Ramos (cell line): Measurements from ENCODE around the gene ZNF580.

Source experiments
- in situ Hi-C: fragments of 300-500 bp; cut with MboI; formaldehyde crosslinking; loops from one replicate; pipeline ENCODE4 v1.14.3; 2022; ENCODE audit warnings: low sequenced_read_pairs; ENCODE audit not compliant: unreplicated experiment

The ZNF580 gene, protein sequence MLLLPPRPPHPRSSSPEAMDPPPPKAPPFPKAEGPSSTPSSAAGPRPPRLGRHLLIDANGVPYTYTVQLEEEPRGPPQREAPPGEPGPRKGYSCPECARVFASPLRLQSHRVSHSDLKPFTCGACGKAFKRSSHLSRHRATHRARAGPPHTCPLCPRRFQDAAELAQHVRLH

DNA sequence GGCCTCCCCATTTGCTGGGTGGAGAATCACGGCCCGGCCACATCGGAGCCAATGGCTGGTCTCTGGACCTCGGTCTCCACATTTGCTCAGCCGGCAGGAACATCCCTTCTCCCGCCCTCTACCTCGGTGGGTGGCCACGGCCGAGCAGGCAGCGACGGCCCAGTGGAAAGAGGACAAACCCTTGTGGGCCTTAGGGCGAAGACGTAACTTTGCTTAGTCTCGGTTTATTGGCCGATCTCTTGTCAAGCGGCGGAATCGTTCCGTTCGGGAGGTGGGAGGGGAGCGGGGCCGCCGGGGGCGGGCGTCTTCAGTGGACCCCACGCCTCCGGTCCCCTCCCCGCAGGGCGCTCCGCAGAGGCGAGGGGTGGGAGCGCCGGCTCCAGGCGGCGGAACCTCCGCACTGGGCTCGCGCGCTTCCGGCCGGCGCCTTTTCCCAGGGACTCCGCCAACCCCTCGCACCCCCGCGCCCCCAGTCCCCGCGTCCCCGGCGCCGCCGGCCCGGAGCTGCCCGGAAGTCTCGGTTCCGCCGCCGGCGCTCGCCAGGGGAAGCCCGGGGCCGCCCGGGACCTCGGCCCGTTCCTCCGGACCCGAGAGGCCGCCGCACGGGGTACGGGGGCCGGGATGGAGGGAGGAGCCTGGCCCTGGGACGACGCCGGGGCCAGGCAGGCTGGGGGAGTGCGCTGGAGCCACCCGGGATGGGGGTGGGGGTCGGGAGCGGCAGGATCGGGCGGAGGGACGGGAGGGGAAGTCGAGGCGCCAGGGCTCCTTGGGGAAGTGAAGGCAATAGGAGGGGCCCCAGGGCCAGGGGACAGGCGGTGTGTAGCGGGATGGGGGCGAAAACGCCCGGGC, at the start of gene ZNF580:
ZNF580 (plus strand) TSS at position 426 of the 849 bp plus-strand sequence. CDS start 1,507 bp downstream, outside the sequence.
- in situ Hi-C loops, result loop anchor here (25.0 kb wide), 1 partner anchor 354 kb away; the partner anchor contains the start of genes BRSK1 and HSPBP1

DNA sequence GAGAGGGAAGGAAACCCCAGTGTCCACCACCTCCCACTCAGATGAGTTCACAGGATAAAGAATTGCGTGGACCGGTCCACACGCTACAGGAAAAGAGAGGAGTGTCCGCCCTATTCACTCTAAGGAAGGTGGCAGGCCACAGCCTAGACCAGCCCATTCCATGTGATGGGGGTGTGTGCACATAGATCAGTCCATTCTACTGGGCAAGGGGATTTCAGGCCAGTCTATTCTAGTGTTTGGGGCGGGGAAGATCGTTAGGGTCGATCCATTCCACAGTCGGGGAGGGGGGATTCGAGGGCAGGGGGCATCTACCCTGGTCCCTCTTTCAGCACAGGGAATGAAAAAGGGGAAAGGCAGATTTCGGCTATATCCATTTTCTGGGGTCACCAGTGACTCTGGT, 49.2 kb upstream of the ZNF580 start:
- in situ Hi-C loops, result no loop called here

GRCh38 chr19:55592391-55593090, 48.3 kb upstream of the ZNF580 start:
- in situ Hi-C loops, result no loop called here

- in situ Hi-C loops, result no loop called here
Measured at GRCh38 chr19:55593096-55593772, 47.6 kb upstream of the ZNF580 start.

DNA sequence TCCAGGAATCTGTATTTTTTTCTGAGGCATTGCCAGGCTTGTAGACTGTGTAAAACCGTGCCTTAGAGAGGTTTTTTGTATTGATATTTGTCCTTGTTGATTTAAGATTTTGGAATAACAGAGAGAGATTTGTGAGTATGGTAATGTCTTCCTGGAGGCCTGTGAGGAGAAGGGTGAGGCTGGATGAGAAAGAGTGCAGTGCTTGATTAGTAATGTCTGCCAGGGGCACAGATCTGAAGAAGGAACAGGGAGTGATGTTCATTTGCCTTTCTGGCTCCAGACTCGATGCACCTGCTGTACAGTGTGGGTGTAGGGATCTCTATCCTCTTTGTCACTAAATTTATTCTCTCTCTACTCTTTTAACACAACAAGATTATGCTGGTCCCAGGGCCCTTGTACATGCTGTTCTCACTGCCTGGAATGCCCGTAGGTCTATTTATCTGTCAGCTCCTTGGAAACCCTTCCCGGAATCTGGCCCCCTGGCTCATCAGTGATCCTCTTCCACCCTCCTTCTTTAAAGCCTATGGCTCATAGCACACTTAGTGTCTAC, 45.7 kb upstream of the ZNF580 start:
- in situ Hi-C loops, result no loop called here

GRCh38 chr19:55596304-55596703, 44.5 kb upstream of the ZNF580 start:
- in situ Hi-C loops, result no loop called here

- in situ Hi-C loops, result no loop called here
Measured at GRCh38 chr19:55597501-55597921, 43.3 kb upstream of the ZNF580 start.

DNA sequence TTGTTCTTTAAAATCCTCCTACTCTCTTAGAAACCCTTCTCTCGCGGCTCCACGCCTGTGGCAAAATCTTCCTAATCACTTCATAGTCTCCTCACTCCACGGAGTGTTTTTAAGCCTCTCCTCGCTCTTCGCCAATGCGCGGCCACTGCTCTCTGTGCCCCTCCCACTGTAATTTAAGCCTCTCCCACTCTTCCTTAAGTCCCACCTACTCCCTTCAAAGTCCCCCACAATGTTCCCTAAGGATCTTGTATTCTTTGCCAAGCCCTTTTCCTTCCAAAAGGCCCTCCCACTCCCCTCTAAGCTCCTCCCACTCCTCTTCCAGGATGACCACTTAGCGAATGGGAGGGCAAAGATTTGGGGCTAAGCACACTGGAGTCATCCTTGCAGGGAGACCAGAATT, 42.8 kb upstream of the ZNF580 start:
- in situ Hi-C loops, result no loop called here

GRCh38 chr19:55598719-55599467, 41.9 kb upstream of the ZNF580 start:
- in situ Hi-C loops, result no loop called here

DNA sequence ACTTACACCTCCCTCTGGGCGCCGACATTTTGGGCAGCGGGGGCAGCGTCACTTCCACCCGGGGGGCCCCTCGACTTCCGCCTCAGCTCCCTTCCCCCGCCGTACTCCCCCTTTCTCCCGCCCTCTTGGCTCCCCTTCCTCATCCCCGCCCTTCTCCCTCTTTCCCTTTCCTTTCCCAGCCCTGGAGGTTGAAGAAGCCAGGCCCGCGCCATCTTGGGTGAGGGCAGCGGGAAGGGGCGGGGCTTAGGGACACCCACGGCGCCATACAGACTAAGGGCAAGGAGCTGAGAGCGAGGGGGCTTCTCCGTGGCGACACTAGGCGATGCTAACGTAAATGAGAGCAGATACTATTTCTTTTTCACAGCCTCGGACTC, 41.3 kb upstream of the ZNF580 start, which contains the start of gene FIZ1:
FIZ1 (minus strand) TSS at position 50 of the 374 bp plus-strand sequence. CDS start 1,652 bp downstream, outside the sequence.
- in situ Hi-C loops, result no loop called here

DNA sequence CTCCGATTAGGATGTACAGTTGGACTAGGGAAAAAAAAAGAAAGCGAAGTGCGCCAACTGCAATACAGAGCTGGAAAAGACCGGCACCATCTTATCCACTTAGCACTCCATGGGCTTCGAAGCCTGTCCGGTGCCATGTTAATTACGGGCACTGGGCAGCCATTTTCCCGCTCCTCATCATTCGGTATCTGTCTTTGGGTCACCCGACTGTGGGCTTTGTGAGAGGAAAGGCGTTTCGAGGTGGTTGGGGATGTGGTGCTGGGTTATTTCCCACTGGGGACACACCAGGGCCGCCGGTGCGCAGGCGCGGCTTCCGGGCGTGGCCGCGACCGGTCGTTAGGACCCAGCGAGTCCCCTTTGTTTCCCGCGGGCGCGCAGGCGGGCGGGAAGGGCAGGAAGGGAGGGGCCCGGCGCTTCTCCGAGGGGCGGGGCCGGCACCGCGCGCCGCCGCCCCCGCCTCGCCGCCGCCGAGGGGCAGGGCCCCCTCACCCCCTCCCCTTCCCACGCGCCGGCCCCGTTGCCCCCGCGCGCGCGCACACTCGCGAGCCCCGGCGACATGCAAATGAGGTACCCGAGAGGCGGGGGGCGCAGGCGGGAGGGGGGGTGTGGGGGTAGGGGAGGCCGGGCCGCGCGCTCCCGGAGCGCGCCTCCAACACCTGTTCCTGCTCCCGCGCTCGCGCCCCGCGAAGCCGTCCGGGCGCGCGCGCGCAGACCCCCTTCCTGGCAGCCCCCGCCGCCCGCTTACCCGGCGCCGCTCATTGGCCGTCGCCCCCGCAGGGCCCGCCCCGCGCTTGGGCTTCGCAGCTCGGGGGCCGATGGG, 40.8 kb upstream of the ZNF580 start, which contains the start of gene ZNF524:
ZNF524 (plus strand) TSS at position 447 of the 820 bp plus-strand sequence. CDS start 1,825 bp downstream, outside the sequence.
- in situ Hi-C loops, result no loop called here

- in situ Hi-C loops, result no loop called here
Measured at GRCh38 chr19:55600662-55601028, 40.2 kb upstream of the ZNF580 start.

GRCh38 chr19:55601084-55601483, 39.7 kb upstream of the ZNF580 start:
- in situ Hi-C loops, result no loop called here

DNA sequence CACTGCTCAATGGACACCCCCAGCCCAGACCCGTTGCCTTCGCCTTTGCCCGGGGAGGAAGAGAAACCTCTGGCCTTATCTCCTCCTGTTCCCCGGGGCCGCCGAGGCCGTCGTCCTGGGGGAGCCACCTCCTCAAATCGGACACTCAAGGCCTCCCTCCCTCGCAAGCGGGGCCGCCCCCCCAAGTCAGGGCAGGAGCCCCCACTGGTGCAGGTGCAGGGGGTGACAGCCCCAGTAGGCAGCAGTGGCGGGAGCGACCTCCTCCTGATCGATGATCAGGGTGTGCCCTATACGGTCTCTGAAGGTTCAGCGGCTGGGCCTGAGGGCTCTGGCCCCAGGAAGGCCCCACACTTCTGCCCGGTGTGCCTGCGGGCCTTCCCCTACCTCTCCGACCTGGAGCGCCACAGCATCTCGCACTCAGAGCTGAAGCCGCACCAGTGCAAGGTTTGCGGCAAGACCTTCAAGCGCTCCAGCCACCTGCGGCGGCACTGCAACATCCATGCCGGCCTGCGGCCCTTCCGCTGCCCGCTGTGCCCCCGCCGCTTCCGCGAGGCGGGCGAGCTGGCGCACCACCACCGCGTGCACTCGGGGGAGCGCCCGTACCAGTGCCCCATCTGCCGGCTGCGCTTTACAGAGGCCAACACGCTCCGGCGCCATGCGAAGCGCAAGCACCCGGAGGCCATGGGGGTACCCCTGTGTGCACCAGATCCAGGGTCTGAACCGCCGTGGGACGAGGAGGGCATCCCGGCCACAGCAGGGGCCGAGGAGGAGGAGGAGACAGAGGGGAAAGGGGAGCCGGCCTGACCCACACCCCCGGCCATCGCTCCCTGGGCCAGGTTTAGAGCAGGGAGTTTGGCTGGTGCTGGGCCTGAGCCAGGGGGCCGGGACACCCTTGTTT, 38.4 kb upstream of the ZNF580 start:
- in situ Hi-C loops, result no loop called here

DNA sequence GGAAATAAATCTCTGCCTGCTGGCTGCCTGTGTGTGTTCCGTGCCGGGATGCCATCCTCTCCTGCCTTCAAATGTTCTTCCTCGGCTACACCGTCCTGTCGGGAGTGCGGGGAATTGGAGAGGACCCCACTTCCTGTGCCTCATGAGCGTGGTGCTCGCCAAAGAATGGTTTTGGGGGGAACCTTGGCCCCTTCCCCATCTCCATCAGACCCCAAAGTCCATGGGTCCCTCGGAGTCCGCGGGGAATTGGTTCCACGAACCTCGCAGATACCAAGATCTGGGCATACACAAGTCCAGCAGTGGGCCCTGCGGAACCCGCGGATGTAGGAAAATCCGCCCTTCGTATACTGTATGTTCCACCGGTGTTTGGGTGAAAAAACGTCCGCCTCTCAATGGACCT, 37.7 kb upstream of the ZNF580 start:
- in situ Hi-C loops, result no loop called here

DNA sequence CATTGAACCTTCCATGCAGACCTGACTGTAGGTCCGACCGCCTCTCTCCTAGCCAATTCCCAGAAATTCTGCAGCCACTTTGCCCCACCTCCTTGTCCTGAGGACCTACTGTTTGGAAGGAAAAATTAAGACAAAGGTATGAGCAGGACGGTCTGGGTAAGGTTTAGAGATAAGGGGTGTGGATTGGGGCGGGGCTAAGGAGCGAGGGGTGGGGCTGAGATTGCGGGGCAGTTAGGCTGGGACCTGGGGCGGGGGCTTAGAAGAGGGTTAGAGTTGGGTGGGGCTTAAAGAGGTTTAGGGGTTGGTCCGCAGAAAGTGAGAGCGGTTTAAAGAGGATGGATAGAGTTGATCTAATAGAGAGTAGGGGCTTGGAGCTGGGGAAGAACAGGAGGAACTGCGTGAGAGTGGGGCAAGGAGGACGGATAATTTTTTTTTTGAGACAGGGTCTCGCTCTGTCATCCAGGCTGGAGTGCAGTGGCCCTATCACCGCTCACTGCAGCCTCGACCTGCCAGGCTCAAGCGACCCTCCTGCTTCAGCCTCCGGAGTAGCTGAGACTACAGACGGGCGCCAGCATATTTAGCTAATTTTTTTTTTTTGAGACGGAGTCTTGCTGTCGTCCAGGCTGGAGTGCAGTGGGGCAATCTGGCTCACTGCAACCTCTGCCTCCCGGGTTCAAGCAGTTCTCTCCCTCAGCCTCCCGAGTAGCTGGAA, 37.1 kb upstream of the ZNF580 start:
- in situ Hi-C loops, result no loop called here

GRCh38 chr19:55605207-55605636, 35.6 kb upstream of the ZNF580 start:
- in situ Hi-C loops, result no loop called here
